ENCODE data around the gene DEFB124.
"Not testable (repeated sequence)": the region's sequence is repeated elsewhere in the genome, so short reads cannot be mapped to it uniquely, and the experiment has no call there.

DEFB124 gene

DNA sequence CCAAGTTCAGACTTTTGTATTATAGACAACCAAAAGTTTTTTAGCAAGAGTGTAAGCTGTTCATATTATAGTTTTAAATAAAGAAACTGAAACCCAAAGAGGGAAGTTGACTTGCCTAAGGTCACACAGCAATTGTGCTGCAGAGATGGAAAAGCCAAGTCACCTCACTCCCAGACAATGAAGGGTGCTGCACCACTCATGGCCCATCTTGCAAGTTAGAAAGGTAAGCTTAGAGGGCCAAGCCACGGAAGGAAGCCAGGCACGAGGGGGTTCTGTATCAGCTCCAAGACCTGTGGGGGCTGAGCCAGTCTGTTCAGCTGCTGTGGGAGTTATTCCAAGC lies 860 bp downstream of the DEFB124 start:
- peak overlapping the region; percentile 17 for H2AFZ ChIP-seq (ENCODE audit: low read depth, low read length, severe bottlenecking)
- peak overlapping the region; percentile 58 for H3K27ac ChIP-seq (ENCODE audit: low read depth, low read length)
- H3K9ac ChIP-seq (ENCODE audit: low read length): no peak overlapping the region
- peak overlapping the region; percentile 38 for H3K4me2 ChIP-seq (ENCODE audit: low read depth, low read length, poor library complexity, severe bottlenecking)
- no peaks in the 10 kb centered on the region for H3K36me3 ChIP-seq (ENCODE audit: low read length)
- H3F3A ChIP-seq (ENCODE audit: insufficient read depth): 0 out of 2 replicates have a peak, but pooled peaks cover 7% of the 10 kb centered on the region
- H3K9me2 ChIP-seq (replicated peaks; ENCODE audit: insufficient read depth, low read length): no peaks in the 10 kb centered on the region
- H3K27me3 ChIP-seq (ENCODE audit: low read length): no peaks in the 10 kb centered on the region
- no peaks in the 10 kb centered on the region for H4K20me1 ChIP-seq (ENCODE audit: low read depth, low read length)
- no peaks in the 10 kb centered on the region for H3K79me2 ChIP-seq (ENCODE audit: insufficient read depth, low read length)
- no peak for TF ChIP-seq EZH2phosphoT487 (conservative IDR thresholded peaks at IDR 0.05; ENCODE audit: low read length)
- TF ChIP-seq, protein P1, sequence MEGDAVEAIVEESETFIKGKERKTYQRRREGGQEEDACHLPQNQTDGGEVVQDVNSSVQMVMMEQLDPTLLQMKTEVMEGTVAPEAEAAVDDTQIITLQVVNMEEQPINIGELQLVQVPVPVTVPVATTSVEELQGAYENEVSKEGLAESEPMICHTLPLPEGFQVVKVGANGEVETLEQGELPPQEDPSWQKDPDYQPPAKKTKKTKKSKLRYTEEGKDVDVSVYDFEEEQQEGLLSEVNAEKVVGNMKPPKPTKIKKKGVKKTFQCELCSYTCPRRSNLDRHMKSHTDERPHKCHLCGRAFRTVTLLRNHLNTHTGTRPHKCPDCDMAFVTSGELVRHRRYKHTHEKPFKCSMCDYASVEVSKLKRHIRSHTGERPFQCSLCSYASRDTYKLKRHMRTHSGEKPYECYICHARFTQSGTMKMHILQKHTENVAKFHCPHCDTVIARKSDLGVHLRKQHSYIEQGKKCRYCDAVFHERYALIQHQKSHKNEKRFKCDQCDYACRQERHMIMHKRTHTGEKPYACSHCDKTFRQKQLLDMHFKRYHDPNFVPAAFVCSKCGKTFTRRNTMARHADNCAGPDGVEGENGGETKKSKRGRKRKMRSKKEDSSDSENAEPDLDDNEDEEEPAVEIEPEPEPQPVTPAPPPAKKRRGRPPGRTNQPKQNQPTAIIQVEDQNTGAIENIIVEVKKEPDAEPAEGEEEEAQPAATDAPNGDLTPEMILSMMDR (IDR thresholded peaks at IDR 0.05; ENCODE audit: insufficient read depth, low read length, poor library complexity, severe bottlenecking): no peak
- H3K4me3 ChIP-seq (ENCODE audit: insufficient read depth, low read length, poor library complexity, severe bottlenecking): no peak overlapping the region
- no peaks in the 10 kb centered on the region for H3K9me3 ChIP-seq (ENCODE audit: insufficient read depth, low read length)

DNA sequence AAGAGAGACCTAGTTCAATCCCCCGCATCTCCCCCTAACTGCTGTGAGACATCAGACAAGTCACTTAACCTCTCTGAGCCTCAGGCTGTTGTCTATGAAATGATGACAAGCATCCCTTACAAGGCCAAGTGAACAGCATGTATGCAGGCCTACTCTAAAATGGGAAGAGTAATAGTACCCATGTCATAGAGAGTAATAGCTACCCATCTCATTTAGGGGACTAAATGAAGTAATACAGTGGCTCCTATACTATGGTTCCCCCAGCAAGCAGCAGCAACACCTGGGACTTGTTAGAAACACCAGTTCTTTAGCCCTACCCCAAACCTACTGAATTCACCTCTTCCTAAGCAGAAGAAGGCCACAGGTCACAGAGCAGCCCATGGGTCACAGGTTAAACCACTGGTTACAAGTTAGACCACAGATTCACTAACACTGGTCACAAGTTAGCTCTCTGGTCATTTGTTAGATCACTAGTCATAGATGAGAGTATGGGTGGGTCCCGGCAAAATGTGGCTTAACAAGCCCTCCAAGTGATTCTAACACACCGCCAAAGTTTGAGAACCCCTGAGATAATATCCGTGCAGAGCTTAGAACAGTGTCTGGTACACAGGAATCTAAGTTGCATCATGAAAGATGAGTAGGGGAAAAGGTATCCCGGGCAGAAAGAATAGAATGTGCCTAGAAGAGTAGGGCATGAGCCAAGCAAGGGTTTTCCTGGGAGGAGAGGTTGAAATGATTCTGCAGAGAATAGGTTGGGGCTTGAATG lies 1.4 kb downstream of the DEFB124 start:
- H3K27me3 ChIP-seq (ENCODE audit: low read length): no peaks in the 10 kb centered on the region
- H3K27ac ChIP-seq (ENCODE audit: low read depth, low read length): peak overlapping the region; percentile 58

DNA sequence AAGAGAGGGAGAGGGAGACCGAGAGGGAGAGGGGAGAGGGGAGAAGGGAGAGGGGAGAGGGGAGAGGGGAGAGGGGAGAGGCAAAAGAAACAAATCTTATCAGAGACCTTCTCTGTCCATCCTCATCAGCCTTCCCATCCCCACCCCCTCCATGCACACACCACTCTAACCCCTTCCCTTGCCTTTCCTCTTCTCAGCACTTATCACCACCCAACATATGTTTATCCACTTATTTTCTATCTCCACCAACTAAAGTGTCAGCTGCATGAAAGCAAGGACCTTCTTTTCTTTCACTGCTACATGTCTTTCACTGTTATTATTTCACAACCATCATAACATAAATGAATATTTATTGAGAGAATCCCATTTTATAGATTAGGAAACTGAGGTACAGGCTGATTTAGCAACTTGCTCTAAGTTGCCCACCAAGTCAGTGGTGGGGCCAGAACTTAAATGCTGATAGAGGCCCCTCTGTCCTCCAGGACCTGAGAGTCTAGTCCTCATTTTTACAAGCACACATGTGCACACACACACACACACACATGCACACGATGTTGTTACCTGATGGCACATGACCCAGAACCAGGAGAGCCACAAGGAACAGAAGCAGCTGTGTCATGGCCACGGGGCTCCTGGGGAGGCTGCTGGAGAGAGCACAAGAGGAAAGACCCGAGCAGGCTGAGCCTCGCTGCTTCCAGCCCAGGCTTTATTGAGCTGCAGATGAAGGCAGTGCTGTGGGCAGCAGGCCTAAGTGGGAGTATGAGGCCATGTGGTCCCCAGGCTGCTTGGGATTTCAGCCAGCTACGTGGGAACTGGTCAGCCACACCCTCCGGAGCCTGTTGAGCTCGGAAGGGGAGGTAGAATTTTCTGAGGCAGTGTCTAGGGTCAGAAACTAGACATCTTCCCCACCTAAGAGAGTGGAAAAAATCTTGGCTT lies 2.3 kb downstream of the DEFB124 start:
- Histone ChIP-seq H4K20me1 (ENCODE audit: low read depth, low read length) (no peaks in the 10 kb centered on the region), H3K4me2 (ENCODE audit: low read depth, low read length, poor library complexity, severe bottlenecking) (no peak overlapping the region), H3K4me3 (ENCODE audit: insufficient read depth, low read length, poor library complexity, severe bottlenecking) (no peak overlapping the region), H3K9me3 (ENCODE audit: insufficient read depth, low read length) (no peaks in the 10 kb centered on the region), H3K27ac (ENCODE audit: low read depth, low read length) (peak overlapping the region; percentile 58; the same call in 1 of the 2 replicates), H3K27me3 (ENCODE audit: low read length) (no peaks in the 10 kb centered on the region), H3K36me3 (ENCODE audit: low read length) (no peaks in the 10 kb centered on the region), H2AFZ (ENCODE audit: low read depth, low read length, severe bottlenecking) (no peak overlapping the region), H3K9me2 (replicated peaks; ENCODE audit: insufficient read depth, low read length) (no peaks in the 10 kb centered on the region), H3K9ac (ENCODE audit: low read length) (no peak overlapping the region), H3K79me2 (ENCODE audit: insufficient read depth, low read length) (no peaks in the 10 kb centered on the region), H3F3A (ENCODE audit: insufficient read depth) (0 out of 2 replicates have a peak, but pooled peaks cover 7% of the 10 kb centered on the region)
- TF ChIP-seq EZH2phosphoT487 (conservative IDR thresholded peaks at IDR 0.05; ENCODE audit: low read length): no peak
- TF ChIP-seq, protein P1 (IDR thresholded peaks at IDR 0.05; ENCODE audit: insufficient read depth, low read length, poor library complexity, severe bottlenecking): no peak

More for the DNA sequence above, 1.4 kb downstream of the DEFB124 start:
- Histone ChIP-seq H3K9ac (ENCODE audit: low read length) (no peak overlapping the region), H3K4me3 (ENCODE audit: insufficient read depth, low read length, poor library complexity, severe bottlenecking) (no peak overlapping the region), H3K9me2 (replicated peaks; ENCODE audit: insufficient read depth, low read length) (no peaks in the 10 kb centered on the region), H3K79me2 (ENCODE audit: insufficient read depth, low read length) (no peaks in the 10 kb centered on the region), H3K4me2 (ENCODE audit: low read depth, low read length, poor library complexity, severe bottlenecking) (peak overlapping the region; percentile 38), H3K36me3 (ENCODE audit: low read length) (no peaks in the 10 kb centered on the region), H4K20me1 (ENCODE audit: low read depth, low read length) (no peaks in the 10 kb centered on the region), H3K9me3 (ENCODE audit: insufficient read depth, low read length) (no peaks in the 10 kb centered on the region), H3F3A (ENCODE audit: insufficient read depth) (0 out of 2 replicates have a peak, but pooled peaks cover 7% of the 10 kb centered on the region), H2AFZ (ENCODE audit: low read depth, low read length, severe bottlenecking) (no peak overlapping the region)
- TF ChIP-seq, protein P1 (IDR thresholded peaks at IDR 0.05; ENCODE audit: insufficient read depth, low read length, poor library complexity, severe bottlenecking): no peak
- no peak for TF ChIP-seq EZH2phosphoT487 (conservative IDR thresholded peaks at IDR 0.05; ENCODE audit: low read length)

DNA sequence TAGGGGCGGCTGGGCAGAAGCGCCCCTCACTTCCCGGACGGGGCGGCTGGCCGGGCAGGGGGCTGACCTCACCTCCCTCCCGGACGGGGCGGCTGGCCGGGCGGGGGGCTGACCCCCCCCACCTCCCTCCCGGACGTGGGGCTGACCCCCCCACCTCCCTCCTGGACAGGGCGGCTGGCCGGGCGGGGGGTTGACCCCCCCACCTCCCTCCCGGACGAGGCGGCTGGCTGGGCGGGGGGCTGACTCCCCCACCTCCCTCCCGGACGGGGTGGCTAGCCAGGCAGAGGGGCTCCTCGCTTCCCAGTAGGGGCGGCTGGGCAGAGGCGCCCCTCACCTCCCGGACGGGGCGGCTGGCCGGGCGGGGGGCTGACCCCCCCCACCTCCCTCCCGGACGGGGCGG lies 4.0 kb downstream of the DEFB124 start:
- not testable (repeated sequence) for H3K79me2 ChIP-seq (ENCODE audit: insufficient read depth, low read length); H3K9me3 ChIP-seq (ENCODE audit: insufficient read depth, low read length); H3K9ac ChIP-seq (ENCODE audit: low read length); H4K20me1 ChIP-seq (ENCODE audit: low read depth, low read length); H3K4me3 ChIP-seq (ENCODE audit: insufficient read depth, low read length, poor library complexity, severe bottlenecking); H3K9me2 ChIP-seq (replicated peaks; ENCODE audit: insufficient read depth, low read length); H3K36me3 ChIP-seq (ENCODE audit: low read length); H2AFZ ChIP-seq (ENCODE audit: low read depth, low read length, severe bottlenecking); H3K27ac ChIP-seq (ENCODE audit: low read depth, low read length); H3K4me2 ChIP-seq (ENCODE audit: low read depth, low read length, poor library complexity, severe bottlenecking); H3K27me3 ChIP-seq (ENCODE audit: low read length); H3F3A ChIP-seq (ENCODE audit: insufficient read depth)
